Skeletal muscle tissue (tissue), 4 donors: ENCODE data around the gene PSME3. TPM values are rescaled to one million over a fixed set of nuclear protein-coding genes. Genes with fewer than 3 reads are reported as not detected.
"Not testable (repeated sequence)": the region's sequence is repeated elsewhere in the genome, so short reads cannot be mapped to it uniquely, and the experiment has no call there.

ENCODE experiments used
- H3K27ac ChIP-seq: one replicate; pipeline ENCODE4 v1.7.0; 2013; ENCODE audit warnings: mild to moderate bottlenecking, low read depth, low read length, inconsistent platforms
- H3K27me3 ChIP-seq, 3 donors: one replicate each; pipeline ENCODE4 v1.7.0; 2013; ENCODE audit warnings: low read length in 3 of 3; ENCODE audit not compliant: control insufficient read depth in 3 of 3, insufficient read depth in 3 of 3
- H3K36me3 ChIP-seq, 3 donors: one replicate each; pipeline ENCODE4 v1.7.0; 2013; ENCODE audit warnings: low read length in 3 of 3; ENCODE audit not compliant: control insufficient read depth in 3 of 3, insufficient read depth in 3 of 3
- H3K4me1 ChIP-seq, 3 donors: one replicate each; pipeline ENCODE4 v1.7.0; 2013; ENCODE audit warnings: low read length in 3 of 3, mild to moderate bottlenecking in 3 of 3; ENCODE audit not compliant: control insufficient read depth in 3 of 3, insufficient read depth in 3 of 3
- H3K4me3 ChIP-seq, 3 donors: one replicate each; pipeline ENCODE4 v1.7.0; 2013; ENCODE audit warnings: low read length in 3 of 3
- H3K9ac ChIP-seq, 3 donors: one replicate each; pipeline ENCODE4 v1.7.0; 2013; ENCODE audit warnings: low read length in 3 of 3, mild to moderate bottlenecking in 3 of 3, moderate library complexity in 2 of 3, low read depth in 1 of 3
- H3K9me3 ChIP-seq, 3 donors: one replicate each; pipeline ENCODE4 v1.7.0; 2013; ENCODE audit warnings: low read length in 3 of 3; ENCODE audit not compliant: control insufficient read depth in 3 of 3
- total RNA-seq: library from RNA; depleted of rRNA; stranded (reverse); fragments of >200 nt; gene quantifications from one replicate; pipeline ENCODE4 v1.2.3, GENCODE V29; 2014
- donor health status: Osteomylitis.

The PSME3 gene
- total RNA-seq, 1 donor from 2014 or later = 31.8 TPM

GRCh38 chr17:42849031-42849430 is 15.8 kb downstream of the PSME3 start:
- Histone ChIP-seq H3K27ac (no peak overlapping the region), H3K9ac (no peak overlapping the region), H3K4me1 (peaks cover 6 to 9% (median 7%) of the 10 kb centered on the region in 3 donors), H3K36me3 (peaks cover 13 to 20% (median 15%) of the 10 kb centered on the region in 3 donors), H3K27me3 (peaks cover 3 to 17% (median 6%) of the 10 kb centered on the region in 3 donors), H3K9me3 (no peaks in the 10 kb centered on the region), H3K4me3 (no peak overlapping the region)

GRCh38 chr17:42849451-42850181 is 16.4 kb downstream of the PSME3 start:
- Histone ChIP-seq H3K4me1 (peaks cover 3 to 9% (median 6%) of the 10 kb centered on the region in 3 donors), H3K9ac (peak overlapping the region in 1 of 3 donors; percentile 45), H3K4me3 (peak overlapping the region in 2 of 3 donors; percentile 13 to 30), H3K27ac (no peak overlapping the region), H3K27me3 (peaks cover 3 to 23% (median 6%) of the 10 kb centered on the region in 3 donors), H3K9me3 (no peaks in the 10 kb centered on the region), H3K36me3 (peaks cover 11 to 14% (median 13%) of the 10 kb centered on the region in 3 donors)

- H3K9me3 ChIP-seq = no peaks in the 10 kb centered on the region
- H3K9ac ChIP-seq = peak within 1 kb of the TSS; percentile 50 to 74 (median 51)
- H3K27me3 ChIP-seq = peaks cover 3 to 23% (median 6%) of the 10 kb centered on the region in 3 donors
- peak within 1 kb of the TSS; percentile 75 for H3K27ac ChIP-seq
- H3K36me3 ChIP-seq = peaks cover 1 to 2% (median 2%) of the 10 kb centered on the region in 3 donors
- peak within 1 kb of the TSS; percentile 40 to 72 (median 69) for H3K4me3 ChIP-seq
- H3K4me1 ChIP-seq = peaks cover 3 to 13% (median 6%) of the 10 kb centered on the region in 3 donors
Measured at GRCh38 chr17:42850954-42851353, 17.8 kb downstream of the PSME3 start, which contains the start of gene AOC3. AOC3 (plus strand) TSS chr17:42851199; CDS start chr17:42851344, 145 bp downstream.

DNA sequence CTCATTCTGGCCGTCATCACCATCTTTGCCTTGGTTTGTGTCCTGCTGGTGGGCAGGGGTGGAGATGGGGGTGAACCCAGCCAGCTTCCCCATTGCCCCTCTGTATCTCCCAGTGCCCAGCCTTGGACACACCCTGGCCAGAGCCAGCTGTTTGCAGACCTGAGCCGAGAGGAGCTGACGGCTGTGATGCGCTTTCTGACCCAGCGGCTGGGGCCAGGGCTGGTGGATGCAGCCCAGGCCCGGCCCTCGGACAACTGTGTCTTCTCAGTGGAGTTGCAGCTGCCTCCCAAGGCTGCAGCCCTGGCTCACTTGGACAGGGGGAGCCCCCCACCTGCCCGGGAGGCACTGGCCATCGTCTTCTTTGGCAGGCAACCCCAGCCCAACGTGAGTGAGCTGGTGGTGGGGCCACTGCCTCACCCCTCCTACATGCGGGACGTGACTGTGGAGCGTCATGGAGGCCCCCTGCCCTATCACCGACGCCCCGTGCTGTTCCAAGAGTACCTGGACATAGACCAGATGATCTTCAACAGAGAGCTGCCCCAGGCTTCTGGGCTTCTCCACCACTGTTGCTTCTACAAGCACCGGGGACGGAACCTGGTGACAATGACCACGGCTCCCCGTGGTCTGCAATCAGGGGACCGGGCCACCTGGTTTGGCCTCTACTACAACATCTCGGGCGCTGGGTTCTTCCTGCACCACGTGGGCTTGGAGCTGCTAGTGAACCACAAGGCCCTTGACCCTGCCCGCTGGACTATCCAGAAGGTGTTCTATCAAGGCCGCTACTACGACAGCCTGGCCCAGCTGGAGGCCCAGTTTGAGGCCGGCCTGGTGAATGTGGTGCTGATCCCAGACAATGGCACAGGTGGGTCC is 18.4 kb downstream of the PSME3 start:
- H3K4me3 ChIP-seq = peak overlapping the region; percentile 40 to 72 (median 69)
- H3K27me3 ChIP-seq = peaks cover 3 to 23% (median 6%) of the 10 kb centered on the region in 3 donors
- H3K9me3 ChIP-seq, H3K36me3 ChIP-seq: not testable (repeated sequence)
- peak overlapping the region; percentile 75 for H3K27ac ChIP-seq
- peak overlapping the region; percentile 50 to 74 (median 51) for H3K9ac ChIP-seq
- peaks cover 3 to 13% (median 6%) of the 10 kb centered on the region in 3 donors for H3K4me1 ChIP-seq

GRCh38 chr17:42852351-42852750 is 19.2 kb downstream of the PSME3 start:
- Histone ChIP-seq H3K36me3 (peaks cover 0 to 2% (median 0%) of the 10 kb centered on the region in 3 donors), H3K9ac (peak overlapping the region; percentile 62 to 78 (median 74)), H3K27ac (peak overlapping the region; percentile 71), H3K4me1 (peaks cover 0 to 13% (median 6%) of the 10 kb centered on the region in 3 donors), H3K9me3 (no peaks in the 10 kb centered on the region), H3K4me3 (peak overlapping the region; percentile 49 to 70 (median 69)), H3K27me3 (peaks cover 3 to 23% (median 6%) of the 10 kb centered on the region in 3 donors)

DNA sequence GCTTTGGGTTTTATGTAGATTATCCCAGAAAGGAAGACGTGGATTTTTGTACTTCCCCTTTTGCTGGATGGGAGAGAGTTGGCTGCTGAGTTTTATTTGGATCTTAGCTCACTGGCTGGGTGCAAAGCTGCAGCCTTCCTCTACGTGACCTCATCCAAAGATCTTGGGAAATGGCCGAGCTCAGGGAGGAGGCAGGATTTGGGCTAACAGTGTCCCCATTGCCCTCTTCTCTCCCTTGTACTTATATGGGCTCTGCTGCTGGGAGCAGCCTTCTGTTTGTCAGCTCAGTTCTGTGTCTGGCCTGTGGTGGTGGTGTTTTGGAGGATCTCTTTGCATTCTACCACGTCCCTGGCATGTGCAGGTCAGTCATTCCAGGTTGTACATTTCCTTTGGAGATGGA is 19.8 kb downstream of the PSME3 start:
- Histone ChIP-seq H3K27me3 (peaks cover 3 to 23% (median 6%) of the 10 kb centered on the region in 3 donors), H3K4me3 (peak overlapping the region; percentile 49 to 70 (median 69)), H3K9ac (peak overlapping the region; percentile 15 to 78 (median 20)), H3K4me1 (peaks cover 0 to 13% (median 6%) of the 10 kb centered on the region in 3 donors), H3K27ac (peak overlapping the region; percentile 71), H3K36me3 (peaks cover 0 to 2% (median 0%) of the 10 kb centered on the region in 3 donors), H3K9me3 (no peaks in the 10 kb centered on the region)

- Histone ChIP-seq H3K4me3 (peak overlapping the region; percentile 49 to 70 (median 69)), H3K27ac (no peak overlapping the region), H3K9ac (peak overlapping the region; percentile 10 to 30 (median 20))
Measured at GRCh38 chr17:42853597-42853967, 20.4 kb downstream of the PSME3 start.

DNA sequence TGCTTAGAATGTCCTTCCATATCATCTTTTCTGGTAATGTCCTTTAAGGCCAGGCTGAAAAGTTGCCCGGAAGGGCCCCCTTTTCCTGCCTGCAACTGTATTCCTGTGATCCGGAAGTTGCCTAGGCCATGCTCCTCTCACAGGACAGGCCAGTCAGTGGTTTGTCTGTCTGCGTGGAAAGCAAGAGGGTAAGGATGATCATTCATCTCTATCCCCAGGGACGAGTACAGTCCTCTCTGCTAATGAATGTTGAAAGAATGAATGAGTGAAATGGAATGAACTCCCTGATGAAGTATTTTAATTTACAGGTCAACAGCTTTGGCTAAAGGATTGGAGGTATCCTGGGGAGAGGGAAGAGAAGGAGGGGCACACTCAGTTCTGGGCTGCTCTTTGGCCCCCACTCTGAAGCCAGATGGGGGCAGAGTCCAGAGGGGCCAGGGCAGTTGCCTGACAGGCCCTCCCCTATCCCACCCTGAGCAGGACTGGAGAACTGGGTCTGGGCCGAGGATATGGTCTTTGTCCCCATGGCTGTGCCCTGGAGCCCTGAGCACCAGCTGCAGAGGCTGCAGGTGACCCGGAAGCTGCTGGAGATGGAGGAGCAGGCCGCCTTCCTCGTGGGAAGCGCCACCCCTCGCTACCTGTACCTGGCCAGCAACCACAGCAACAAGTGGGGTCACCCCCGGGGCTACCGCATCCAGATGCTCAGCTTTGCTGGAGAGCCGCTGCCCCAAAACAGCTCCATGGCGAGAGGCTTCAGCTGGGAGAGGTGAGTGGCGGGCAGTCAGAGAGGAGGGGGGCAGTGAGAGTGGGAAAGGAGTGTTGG is 21.0 kb downstream of the PSME3 start:
- Histone ChIP-seq H3K9me3 (no peaks in the 10 kb centered on the region), H3K36me3 (peaks cover 0 to 2% (median 0%) of the 10 kb centered on the region in 3 donors), H3K9ac (peak overlapping the region; percentile 10 to 30 (median 25)), H3K27ac (no peak overlapping the region), H3K4me3 (peak overlapping the region; percentile 49 to 70 (median 69)), H3K27me3 (peaks cover 3 to 23% (median 6%) of the 10 kb centered on the region in 3 donors), H3K4me1 (peaks cover 0 to 13% (median 6%) of the 10 kb centered on the region in 3 donors)

More at GRCh38 chr17:42853597-42853967, 20.4 kb downstream of the PSME3 start:
- no peaks in the 10 kb centered on the region for H3K9me3 ChIP-seq
- peaks cover 0 to 2% (median 0%) of the 10 kb centered on the region in 3 donors for H3K36me3 ChIP-seq
- peaks cover 3 to 23% (median 6%) of the 10 kb centered on the region in 3 donors for H3K27me3 ChIP-seq
- peaks cover 0 to 13% (median 6%) of the 10 kb centered on the region in 3 donors for H3K4me1 ChIP-seq
